ENCODE results near the gene HFM1. TPM values are rescaled to one million over a fixed set of nuclear protein-coding genes. Genes with fewer than 3 reads are reported as not detected.

Gene HFM1
- total and polyA plus RNA-seq, 9 of the 15 experiments (the other 6 are each of a cell fraction or from before 2014, with no cell fraction given) = 1.5 to 6.4 (median 3.7) TPM

DNA sequence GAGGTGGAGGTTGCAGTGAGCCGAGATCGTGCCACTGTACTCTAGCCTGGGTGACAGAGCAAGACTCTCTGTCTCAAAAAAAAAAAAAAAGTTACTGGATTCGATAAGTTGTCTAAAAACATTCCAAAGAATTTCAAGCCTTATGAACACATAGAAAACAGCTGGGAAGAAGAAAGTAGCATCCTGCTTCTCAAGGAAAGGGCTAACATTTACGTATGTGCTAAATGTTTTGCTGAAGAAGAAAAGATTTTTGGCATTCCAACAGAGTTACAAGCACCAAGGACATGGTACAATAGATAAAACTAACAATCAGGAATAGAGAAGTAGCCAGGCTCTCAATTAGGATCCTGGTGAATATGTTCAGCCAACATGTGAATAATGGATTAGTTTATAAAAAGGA is 69.8 kb downstream of the HFM1 start (continued):
- TF ChIP-seq, protein P1, sequence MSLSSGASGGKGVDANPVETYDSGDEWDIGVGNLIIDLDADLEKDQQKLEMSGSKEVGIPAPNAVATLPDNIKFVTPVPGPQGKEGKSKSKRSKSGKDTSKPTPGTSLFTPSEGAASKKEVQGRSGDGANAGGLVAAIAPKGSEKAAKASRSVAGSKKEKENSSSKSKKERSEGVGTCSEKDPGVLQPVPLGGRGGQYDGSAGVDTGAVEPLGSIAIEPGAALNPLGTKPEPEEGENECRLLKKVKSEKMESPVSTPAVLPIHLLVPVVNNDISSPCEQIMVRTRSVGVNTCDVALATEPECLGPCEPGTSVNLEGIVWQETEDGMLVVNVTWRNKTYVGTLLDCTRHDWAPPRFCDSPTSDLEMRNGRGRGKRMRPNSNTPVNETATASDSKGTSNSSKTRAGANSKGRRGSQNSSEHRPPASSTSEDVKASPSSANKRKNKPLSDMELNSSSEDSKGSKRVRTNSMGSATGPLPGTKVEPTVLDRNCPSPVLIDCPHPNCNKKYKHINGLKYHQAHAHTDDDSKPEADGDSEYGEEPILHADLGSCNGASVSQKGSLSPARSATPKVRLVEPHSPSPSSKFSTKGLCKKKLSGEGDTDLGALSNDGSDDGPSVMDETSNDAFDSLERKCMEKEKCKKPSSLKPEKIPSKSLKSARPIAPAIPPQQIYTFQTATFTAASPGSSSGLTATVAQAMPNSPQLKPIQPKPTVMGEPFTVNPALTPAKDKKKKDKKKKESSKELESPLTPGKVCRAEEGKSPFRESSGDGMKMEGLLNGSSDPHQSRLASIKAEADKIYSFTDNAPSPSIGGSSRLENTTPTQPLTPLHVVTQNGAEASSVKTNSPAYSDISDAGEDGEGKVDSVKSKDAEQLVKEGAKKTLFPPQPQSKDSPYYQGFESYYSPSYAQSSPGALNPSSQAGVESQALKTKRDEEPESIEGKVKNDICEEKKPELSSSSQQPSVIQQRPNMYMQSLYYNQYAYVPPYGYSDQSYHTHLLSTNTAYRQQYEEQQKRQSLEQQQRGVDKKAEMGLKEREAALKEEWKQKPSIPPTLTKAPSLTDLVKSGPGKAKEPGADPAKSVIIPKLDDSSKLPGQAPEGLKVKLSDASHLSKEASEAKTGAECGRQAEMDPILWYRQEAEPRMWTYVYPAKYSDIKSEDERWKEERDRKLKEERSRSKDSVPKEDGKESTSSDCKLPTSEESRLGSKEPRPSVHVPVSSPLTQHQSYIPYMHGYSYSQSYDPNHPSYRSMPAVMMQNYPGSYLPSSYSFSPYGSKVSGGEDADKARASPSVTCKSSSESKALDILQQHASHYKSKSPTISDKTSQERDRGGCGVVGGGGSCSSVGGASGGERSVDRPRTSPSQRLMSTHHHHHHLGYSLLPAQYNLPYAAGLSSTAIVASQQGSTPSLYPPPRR (CRISPR knock-in tag; IDR thresholded peaks at IDR 0.05; ENCODE audit: borderline replicate concordance) = no peak
- no peak for TF ChIP-seq ZKSCAN3 (CRISPR knock-in tag; IDR thresholded peaks at IDR 0.05)

DNA sequence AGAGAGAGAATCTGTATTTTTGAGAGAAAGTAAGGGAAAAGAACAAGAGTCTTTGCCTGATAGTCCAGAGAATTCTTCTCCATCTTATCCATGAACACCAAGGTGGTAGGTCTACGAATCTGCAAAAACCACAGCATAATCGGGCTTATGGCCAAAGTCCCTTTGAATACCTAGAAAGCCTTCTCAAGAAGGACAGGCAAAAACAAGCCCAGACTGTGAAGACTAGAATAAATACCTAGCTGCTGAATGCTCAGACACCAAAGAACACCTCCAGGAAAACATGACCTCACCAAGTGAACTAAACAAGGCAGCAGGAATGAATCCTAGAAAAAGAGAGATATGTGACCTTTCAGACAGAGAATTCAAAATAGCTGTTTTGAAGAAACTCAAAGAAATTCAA is 79.2 kb downstream of the HFM1 start:
- POLR2A ChIA-PET = interaction anchor here (0.6 to 0.7 kb wide), 2 partner anchors 303 to 1947 kb away, joined by 3 read pairs; no protein-coding TSS in a partner anchor
- intact Hi-C loops (cut with micrococcal nuclease) (no loop called here), in situ Hi-C loops (cut with MboI) (no loop called here)
- Histone ChIP-seq H3K36me3 (ENCODE audit: control insufficient read depth, insufficient read depth, low read length) (no peaks in the 10 kb centered on the region), H3K4me1 (replicated peaks in 1 of 2; ENCODE audit: control insufficient read depth in 2 of 2, insufficient read depth in 2 of 2, low read length in 2 of 2) (no peaks in the 10 kb centered on the region), H2AFZ (ENCODE audit: low read depth, low read length) (no peak overlapping the region), H3K9me1 (ENCODE audit: control insufficient read depth, insufficient read depth, low read length) (no peaks in the 10 kb centered on the region), H3K9ac (ENCODE audit: insufficient read depth in 1 of 2, low read depth in 2 of 2, low read length in 2 of 2) (no peak overlapping the region), H3K79me2 (ENCODE audit: control insufficient read depth, insufficient read depth, low read length) (no peaks in the 10 kb centered on the region), H3K27me3 (ENCODE audit: control insufficient read depth in 2 of 2, insufficient read depth in 2 of 2, low read length in 2 of 2) (no peaks in the 10 kb centered on the region), H4K20me1 (replicated peaks; ENCODE audit: control insufficient read depth, insufficient read depth, low read length) (no peaks in the 10 kb centered on the region), H3K4me3 (no peak overlapping the region), H3K27ac (ENCODE audit: extremely low read depth, low read depth, low read length) (no peak overlapping the region), H3K9me3 (replicated peaks; ENCODE audit: control insufficient read depth, insufficient read depth, low read depth, low read length) (no peaks in the 10 kb centered on the region), H3K4me2 (ENCODE audit: insufficient read depth, low read length) (no peak overlapping the region)
- FAIRE-seq (no peak), ATAC-seq (no peak), DNase-seq (ENCODE audit: extremely low read depth in 1 of 4, low spot score in 3 of 4) (no peak)
- 63% methylated on average over 2 of the region's 2 CpGs for WGBS (ENCODE audit: insufficient coverage, low coverage, missing lambda C conversion rate)
- BruUV-seq (replicated peaks) = no TSS peak
- CTCF ChIA-PET (ENCODE audit: low intra/inter-chr PET ratio) = interaction anchor here (0.6 kb wide), 1 partner anchor 86 kb away, joined by 3 read pairs; no protein-coding TSS in a partner anchor
- TF ChIP-seq, protein P2, sequence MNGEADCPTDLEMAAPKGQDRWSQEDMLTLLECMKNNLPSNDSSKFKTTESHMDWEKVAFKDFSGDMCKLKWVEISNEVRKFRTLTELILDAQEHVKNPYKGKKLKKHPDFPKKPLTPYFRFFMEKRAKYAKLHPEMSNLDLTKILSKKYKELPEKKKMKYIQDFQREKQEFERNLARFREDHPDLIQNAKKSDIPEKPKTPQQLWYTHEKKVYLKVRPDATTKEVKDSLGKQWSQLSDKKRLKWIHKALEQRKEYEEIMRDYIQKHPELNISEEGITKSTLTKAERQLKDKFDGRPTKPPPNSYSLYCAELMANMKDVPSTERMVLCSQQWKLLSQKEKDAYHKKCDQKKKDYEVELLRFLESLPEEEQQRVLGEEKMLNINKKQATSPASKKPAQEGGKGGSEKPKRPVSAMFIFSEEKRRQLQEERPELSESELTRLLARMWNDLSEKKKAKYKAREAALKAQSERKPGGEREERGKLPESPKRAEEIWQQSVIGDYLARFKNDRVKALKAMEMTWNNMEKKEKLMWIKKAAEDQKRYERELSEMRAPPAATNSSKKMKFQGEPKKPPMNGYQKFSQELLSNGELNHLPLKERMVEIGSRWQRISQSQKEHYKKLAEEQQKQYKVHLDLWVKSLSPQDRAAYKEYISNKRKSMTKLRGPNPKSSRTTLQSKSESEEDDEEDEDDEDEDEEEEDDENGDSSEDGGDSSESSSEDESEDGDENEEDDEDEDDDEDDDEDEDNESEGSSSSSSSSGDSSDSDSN (IDR thresholded peaks at IDR 0.05; ENCODE audit: borderline replicate concordance in 1 of 2, low read depth in 2 of 2, low read length in 2 of 2) = no peak
- TF ChIP-seq, protein P3, sequence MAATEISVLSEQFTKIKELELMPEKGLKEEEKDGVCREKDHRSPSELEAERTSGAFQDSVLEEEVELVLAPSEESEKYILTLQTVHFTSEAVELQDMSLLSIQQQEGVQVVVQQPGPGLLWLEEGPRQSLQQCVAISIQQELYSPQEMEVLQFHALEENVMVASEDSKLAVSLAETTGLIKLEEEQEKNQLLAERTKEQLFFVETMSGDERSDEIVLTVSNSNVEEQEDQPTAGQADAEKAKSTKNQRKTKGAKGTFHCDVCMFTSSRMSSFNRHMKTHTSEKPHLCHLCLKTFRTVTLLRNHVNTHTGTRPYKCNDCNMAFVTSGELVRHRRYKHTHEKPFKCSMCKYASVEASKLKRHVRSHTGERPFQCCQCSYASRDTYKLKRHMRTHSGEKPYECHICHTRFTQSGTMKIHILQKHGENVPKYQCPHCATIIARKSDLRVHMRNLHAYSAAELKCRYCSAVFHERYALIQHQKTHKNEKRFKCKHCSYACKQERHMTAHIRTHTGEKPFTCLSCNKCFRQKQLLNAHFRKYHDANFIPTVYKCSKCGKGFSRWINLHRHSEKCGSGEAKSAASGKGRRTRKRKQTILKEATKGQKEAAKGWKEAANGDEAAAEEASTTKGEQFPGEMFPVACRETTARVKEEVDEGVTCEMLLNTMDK (IDR thresholded peaks at IDR 0.05; ENCODE audit: borderline replicate concordance, insufficient read depth, low read depth, low read length, poor library complexity, severe bottlenecking) = no peak
- no peak for TF ChIP-seq RBM39 (optimal IDR thresholded peaks at IDR 0.05; ENCODE audit: low read depth, low read length)
- TF ChIP-seq, protein P4, sequence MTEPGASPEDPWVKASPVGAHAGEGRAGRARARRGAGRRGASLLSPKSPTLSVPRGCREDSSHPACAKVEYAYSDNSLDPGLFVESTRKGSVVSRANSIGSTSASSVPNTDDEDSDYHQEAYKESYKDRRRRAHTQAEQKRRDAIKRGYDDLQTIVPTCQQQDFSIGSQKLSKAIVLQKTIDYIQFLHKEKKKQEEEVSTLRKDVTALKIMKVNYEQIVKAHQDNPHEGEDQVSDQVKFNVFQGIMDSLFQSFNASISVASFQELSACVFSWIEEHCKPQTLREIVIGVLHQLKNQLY (CRISPR knock-in tag; conservative IDR thresholded peaks at IDR 0.05) = no peak
- TF ChIP-seq, protein P5, sequence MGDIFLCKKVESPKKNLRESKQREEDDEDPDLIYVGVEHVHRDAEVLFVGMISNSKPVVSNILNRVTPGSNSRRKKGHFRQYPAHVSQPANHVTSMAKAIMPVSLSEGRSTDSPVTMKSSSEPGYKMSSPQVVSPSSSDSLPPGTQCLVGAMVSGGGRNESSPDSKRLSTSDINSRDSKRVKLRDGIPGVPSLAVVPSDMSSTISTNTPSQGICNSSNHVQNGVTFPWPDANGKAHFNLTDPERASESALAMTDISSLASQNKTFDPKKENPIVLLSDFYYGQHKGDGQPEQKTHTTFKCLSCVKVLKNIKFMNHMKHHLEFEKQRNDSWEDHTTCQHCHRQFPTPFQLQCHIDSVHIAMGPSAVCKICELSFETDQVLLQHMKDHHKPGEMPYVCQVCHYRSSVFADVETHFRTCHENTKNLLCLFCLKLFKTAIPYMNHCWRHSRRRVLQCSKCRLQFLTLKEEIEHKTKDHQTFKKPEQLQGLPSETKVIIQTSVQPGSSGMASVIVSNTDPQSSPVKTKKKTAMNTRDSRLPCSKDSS (IDR thresholded peaks at IDR 0.05; ENCODE audit: low read depth, partially characterized antibody) = no peak

Measured in K562 (cell line).